ENCODE measurements around the gene SRP9.

The SRP9 gene, protein sequence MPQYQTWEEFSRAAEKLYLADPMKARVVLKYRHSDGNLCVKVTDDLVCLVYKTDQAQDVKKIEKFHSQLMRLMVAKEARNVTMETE

GRCh38 chr1:225777583-225778336 lies at the start of gene SRP9:
TSS of gene SRP9 (plus strand) at chr1:225777826. CDS start at chr1:225777941, 115 bp downstream.
- peak; percentile 97 for DNase-seq

GRCh38 chr1:225731491-225731890 lies 46.1 kb upstream of the SRP9 start:
- no peak for DNase-seq

DNA sequence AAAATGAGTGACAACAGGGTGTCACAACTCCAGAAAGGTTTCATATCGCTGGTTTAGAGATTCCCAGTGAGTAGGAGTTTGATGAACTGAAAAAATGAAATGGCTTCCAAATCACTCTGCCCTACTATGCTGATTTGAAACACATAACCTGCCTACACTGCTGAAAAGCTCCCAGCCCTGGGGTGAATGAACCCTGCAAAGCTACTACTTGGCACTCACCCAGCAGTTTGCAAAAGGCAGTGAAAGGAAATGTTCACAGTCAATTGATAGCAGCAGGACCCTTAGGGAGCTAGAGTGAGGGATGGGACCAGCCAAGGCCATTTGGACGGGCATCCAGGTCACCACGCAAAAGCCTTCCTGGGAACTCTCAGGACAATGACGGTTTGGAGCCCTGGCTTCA lies 44.4 kb upstream of the SRP9 start:
- no peak for DNase-seq

GRCh38 chr1:225735252-225736149 lies 42.1 kb upstream of the SRP9 start:
- DNase-seq: no peak

- DNase-seq: no peak
Measured at GRCh38 chr1:225736437-225737098, 41.1 kb upstream of the SRP9 start.

GRCh38 chr1:225737161-225737560 lies 40.5 kb upstream of the SRP9 start:
- no peak for DNase-seq

- no peak for DNase-seq
Measured at GRCh38 chr1:225737866-225738265, 39.8 kb upstream of the SRP9 start.

GRCh38 chr1:225738763-225739162 lies 38.9 kb upstream of the SRP9 start:
- no peak for DNase-seq

DNA sequence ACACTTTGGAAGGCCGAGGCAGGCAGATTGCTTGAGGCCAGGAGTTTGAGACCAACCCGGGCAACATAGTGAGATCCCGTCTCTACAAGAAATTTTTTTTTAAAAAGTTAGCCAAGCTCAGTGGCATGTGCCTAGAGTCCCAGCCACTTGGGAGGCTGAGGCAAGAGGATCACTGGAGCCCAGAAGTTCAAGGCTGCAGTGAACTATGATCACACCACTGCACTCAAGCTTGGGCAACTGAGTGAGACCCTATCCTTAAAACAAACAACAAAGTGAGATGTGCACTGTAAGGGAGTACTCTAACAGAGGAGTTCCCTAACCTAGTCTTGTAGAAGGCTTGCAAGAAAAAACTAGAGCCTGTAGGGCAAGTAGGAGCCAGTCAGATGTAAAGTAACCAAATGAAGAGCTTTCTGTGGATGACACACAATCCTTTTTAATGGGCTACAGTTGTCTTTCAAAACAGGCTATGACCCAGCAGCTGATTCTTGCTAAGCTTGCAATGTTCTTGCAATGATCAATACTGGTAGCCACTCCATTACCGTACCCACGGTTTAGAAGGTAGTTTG lies 38.0 kb upstream of the SRP9 start:
- no peak for DNase-seq

- DNase-seq: no peak
Measured at GRCh38 chr1:225744745-225745144, 32.9 kb upstream of the SRP9 start.

DNA sequence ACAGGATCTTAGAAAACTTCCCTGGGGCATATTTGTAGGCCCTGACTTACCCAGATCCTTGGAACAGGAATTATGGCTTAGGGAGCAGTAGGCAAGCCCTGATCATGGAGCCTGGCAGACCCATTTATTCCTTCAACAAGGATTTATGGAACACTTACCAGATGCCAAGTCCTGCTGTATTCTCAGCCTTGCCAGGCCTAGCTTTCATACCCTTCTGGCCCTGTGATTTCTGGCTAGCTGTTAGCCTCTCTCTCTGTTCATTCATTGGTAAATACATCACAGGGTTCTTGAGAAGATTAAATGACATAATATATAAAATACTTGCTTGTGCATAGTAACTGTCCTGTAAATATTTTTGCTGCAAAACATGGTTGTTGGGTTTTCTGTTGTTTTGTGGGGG lies 32.4 kb upstream of the SRP9 start:
- no peak for DNase-seq

- no peak for DNase-seq
Measured at GRCh38 chr1:225746361-225747179, 31.1 kb upstream of the SRP9 start.

DNA sequence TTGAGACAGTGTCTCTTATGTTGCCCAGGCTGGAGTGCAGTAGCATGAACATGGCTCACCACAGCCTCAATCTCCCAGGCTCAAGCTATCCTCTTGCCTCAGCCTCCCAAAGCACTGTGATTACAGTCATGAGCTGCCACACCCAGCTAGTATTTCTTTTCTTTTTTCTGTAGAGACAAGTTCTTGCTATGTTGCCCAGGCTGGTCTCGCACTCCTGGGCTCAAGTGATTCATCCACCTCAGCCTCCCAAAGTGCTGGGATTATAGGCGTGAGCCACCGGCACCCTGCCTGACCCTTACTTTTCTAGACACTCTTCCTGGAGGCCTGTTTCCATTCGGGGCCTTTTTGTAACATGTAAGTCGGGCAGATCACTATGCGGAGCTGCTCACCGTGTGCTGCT lies 30.1 kb upstream of the SRP9 start:
- no peak for DNase-seq

DNA sequence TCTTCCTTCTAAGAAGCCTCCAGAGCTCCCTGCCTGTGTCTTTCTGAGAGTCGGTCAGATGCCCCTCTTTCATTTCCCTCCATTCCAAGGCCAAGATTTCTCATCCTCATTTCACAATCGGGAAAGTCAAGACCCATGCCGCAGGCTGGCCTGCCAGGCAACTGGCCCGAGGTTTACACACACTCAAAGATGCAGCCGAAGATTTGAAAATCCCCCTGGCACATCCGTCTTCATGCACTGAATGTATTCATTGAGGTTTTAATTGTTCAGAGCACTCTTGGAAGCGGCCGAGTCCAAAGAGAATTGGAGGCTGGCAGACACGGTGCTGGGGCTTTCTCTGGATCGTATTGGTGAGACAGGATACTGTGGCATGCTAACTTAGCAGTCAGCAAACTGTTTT lies 29.1 kb upstream of the SRP9 start:
- no peak for DNase-seq

- no peak for DNase-seq
Measured at GRCh38 chr1:225749706-225750105, 27.9 kb upstream of the SRP9 start.

GRCh38 chr1:225750420-225750819 lies 27.2 kb upstream of the SRP9 start:
- DNase-seq: no peak

- DNase-seq: no peak
Measured at GRCh38 chr1:225750875-225751824, 26.5 kb upstream of the SRP9 start.

GRCh38 chr1:225752245-225752644 lies 25.4 kb upstream of the SRP9 start:
- no peak for DNase-seq

DNA sequence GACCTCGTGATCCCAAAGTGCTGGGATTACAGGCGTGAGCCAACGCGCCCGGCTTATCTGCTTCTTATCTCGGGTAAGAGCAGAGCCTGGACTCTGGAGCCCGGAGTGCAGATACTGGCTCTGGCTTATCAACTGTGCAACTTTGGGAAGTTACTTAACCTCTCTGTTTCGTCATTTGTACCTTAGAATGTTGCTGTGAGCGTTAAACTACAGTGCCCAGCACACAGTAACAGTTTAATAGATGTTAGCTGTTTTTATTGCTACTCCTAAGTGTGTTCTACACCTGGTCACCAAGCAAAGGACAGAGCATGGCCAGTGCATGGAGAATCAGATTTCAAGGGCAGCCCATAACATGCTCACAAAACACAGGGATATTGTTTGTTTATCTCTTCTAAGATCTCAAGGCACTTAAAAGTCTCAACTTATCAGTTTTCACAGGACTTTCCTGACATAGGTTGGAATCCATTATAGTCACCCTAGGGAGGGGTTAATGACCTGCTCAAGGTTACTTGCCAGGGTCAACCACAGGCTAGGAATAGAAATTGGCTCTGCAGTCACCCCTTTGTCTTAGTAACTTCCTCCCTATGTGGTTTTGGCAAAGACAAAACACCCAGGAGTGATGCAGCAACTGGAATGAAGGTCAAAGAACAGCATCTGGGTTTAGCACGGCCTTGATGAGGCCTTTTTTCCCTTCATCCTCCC lies 22.5 kb upstream of the SRP9 start:
- DNase-seq: no peak

- DNase-seq: no peak
Measured at GRCh38 chr1:225755671-225756319, 21.8 kb upstream of the SRP9 start.

Data from NK-92 treated with Interleukin-12 subunit alpha and Interleukin-12 subunit beta, amount 100 ng/mL, for 24 hours (cell line).